B cell (primary cell): ENCODE measurements around the gene SORL1-AS1.

Experiments used
- EZH2 ChIP-seq: IDR thresholded peaks from 2 replicates; pipeline ENCODE4 v1.6.1; 2012; ENCODE audit warnings: borderline replicate concordance, low read depth, mild to moderate bottlenecking, moderate library complexity, low read length; ENCODE audit not compliant: insufficient read depth, poor library complexity, severe bottlenecking
- TF ChIP-seq, protein P1 (sequence below): fragments of 200-600 bp; IDR thresholded peaks from one replicate; pipeline ENCODE4 v1.8.0; 2022; ENCODE audit warnings: antibody characterized with exemption, mild to moderate bottlenecking

DNA sequence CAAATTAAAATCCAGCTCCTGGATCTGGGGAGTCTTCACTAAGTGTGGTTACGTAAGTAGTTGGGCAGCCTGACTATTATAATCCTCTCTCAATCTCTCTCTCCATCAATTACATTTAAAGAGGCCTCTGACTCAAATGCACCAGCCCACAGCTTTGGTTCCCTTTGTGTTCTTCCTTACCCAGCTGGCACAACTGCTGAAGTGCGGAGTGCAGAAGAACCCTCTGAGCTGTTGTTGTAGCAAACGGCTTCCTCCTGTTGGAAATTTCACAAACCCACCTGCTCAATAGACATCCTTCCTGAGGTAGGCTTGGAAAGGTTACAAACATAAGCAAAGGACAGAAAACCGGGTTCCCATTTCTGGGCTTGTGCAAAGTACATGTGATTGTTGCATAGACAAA, 17.6 kb downstream of the SORL1-AS1 start:
- TF ChIP-seq EZH2: no peak
- TF ChIP-seq, protein P1, sequence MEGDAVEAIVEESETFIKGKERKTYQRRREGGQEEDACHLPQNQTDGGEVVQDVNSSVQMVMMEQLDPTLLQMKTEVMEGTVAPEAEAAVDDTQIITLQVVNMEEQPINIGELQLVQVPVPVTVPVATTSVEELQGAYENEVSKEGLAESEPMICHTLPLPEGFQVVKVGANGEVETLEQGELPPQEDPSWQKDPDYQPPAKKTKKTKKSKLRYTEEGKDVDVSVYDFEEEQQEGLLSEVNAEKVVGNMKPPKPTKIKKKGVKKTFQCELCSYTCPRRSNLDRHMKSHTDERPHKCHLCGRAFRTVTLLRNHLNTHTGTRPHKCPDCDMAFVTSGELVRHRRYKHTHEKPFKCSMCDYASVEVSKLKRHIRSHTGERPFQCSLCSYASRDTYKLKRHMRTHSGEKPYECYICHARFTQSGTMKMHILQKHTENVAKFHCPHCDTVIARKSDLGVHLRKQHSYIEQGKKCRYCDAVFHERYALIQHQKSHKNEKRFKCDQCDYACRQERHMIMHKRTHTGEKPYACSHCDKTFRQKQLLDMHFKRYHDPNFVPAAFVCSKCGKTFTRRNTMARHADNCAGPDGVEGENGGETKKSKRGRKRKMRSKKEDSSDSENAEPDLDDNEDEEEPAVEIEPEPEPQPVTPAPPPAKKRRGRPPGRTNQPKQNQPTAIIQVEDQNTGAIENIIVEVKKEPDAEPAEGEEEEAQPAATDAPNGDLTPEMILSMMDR: no peak
